NCI-H128 (cell line): ENCODE measurements around the gene GYPA.
"Not testable (repeated sequence)": the region's sequence is repeated elsewhere in the genome, so short reads cannot be mapped to it uniquely, and the experiment has no call there.

Source experiments
- DNase-seq: peaks from one replicate; lab custom pipeline; 2025; ENCODE audit not compliant: unreplicated experiment; lab: John Stamatoyannopoulos, UW

GYPA gene

GRCh38 chr4:144129336-144129875 lies 11.1 kb downstream of the GYPA start:
- DNase-seq: not testable (repeated sequence)

- not testable (repeated sequence) for DNase-seq
Observed at GRCh38 chr4:144128709-144129320, 11.7 kb downstream of the GYPA start.

GRCh38 chr4:144125109-144125508 lies 15.4 kb downstream of the GYPA start:
- DNase-seq: not testable (repeated sequence)

- DNase-seq: not testable (repeated sequence)
Observed at GRCh38 chr4:144123982-144124635, 16.4 kb downstream of the GYPA start.

- not testable (repeated sequence) for DNase-seq
Observed at GRCh38 chr4:144123269-144123668, 17.2 kb downstream of the GYPA start.

- not testable (repeated sequence) for DNase-seq
Observed at GRCh38 chr4:144119752-144120151, 20.8 kb downstream of the GYPA start.

GRCh38 chr4:144115519-144115918 lies 25.0 kb downstream of the GYPA start:
- DNase-seq: no peak

- DNase-seq: no peak
Observed at GRCh38 chr4:144113546-144113945, 27.0 kb downstream of the GYPA start.

- no peak for DNase-seq
Observed at GRCh38 chr4:144104509-144105130, 35.9 kb downstream of the GYPA start.

- not testable (repeated sequence) for DNase-seq
Observed at GRCh38 chr4:144097776-144098175, 42.7 kb downstream of the GYPA start.

GRCh38 chr4:144093995-144094394 lies 46.5 kb downstream of the GYPA start:
- DNase-seq: not testable (repeated sequence)

GRCh38 chr4:144091181-144091580 lies 49.3 kb downstream of the GYPA start:
- DNase-seq: not testable (repeated sequence)

- no peak for DNase-seq
Observed at GRCh38 chr4:144090744-144091143, 49.8 kb downstream of the GYPA start.

GRCh38 chr4:144082053-144082452 lies 58.5 kb downstream of the GYPA start:
- DNase-seq: not testable (repeated sequence)

- not testable (repeated sequence) for DNase-seq
Observed at GRCh38 chr4:144080135-144080534, 60.4 kb downstream of the GYPA start.

GRCh38 chr4:144078746-144079145 lies 61.8 kb downstream of the GYPA start:
- not testable (repeated sequence) for DNase-seq

- DNase-seq: not testable (repeated sequence)
Observed at GRCh38 chr4:144061556-144061955, 79.0 kb downstream of the GYPA start.

- not testable (repeated sequence) for DNase-seq
Observed at GRCh38 chr4:144060234-144060859, 80.2 kb downstream of the GYPA start.
